ENCODE results near the gene GLP2R. TPM values are rescaled to one million over a fixed set of nuclear protein-coding genes. Genes with fewer than 3 reads are reported as not detected.

GLP2R gene
- total and polyA plus RNA-seq, 2 of the 8 experiments (the other 6 are each of a cell fraction or from before 2014, with no cell fraction given) = not detected

GRCh38 chr17:9937241-9937761 lies 111.6 kb downstream of the GLP2R start:
- H2BK15ac ChIP-seq (ENCODE audit: low read length) = no peak overlapping the region
- FAIRE-seq (no peak), DNase-seq (ENCODE audit: low read depth in 1 of 2, low spot score in 2 of 2) (no peak)
- no peaks in the 10 kb centered on the region for H3K27me3 ChIP-seq (replicated peaks in 1 of 4; ENCODE audit: control insufficient read depth in 3 of 4, extremely low read depth in 1 of 4, insufficient read depth in 3 of 4, low read length in 3 of 4)
- 0 out of 7 replicates have a peak overlapping the region, but pooled peaks of 1 of the 4 experiments have one; percentile 32 for H3K9ac ChIP-seq (replicated peaks in 1 of 4; ENCODE audit: extremely low read depth in 1 of 4, low read depth in 3 of 4, low read length in 3 of 4)
- H2BK20ac ChIP-seq (ENCODE audit: low read length) = no peak overlapping the region
- H4K5ac ChIP-seq (ENCODE audit: insufficient read length, low read depth, low read length) = no peak overlapping the region
- 89% methylated on average over 13 of the region's 13 CpGs; no CpG with 5 or more reads in 1 of the 2 experiments for WGBS, 2 experiments (ENCODE audit: extremely low coverage in 1 of 2, insufficient coverage in 1 of 2, insufficient read length in 1 of 2, insufficient replicate concordance in 2 of 2, low coverage in 1 of 2, low lambda C conversion rate in 2 of 2, missing lambda C conversion rate in 1 of 2)
- CTCF ChIA-PET (ENCODE audit: partially characterized antibody) = interaction anchor here (1.3 to 1.7 kb wide), 3 partner anchors 9 to 48 kb away, joined by 3 to 8 read pairs (median 5); no protein-coding TSS in a partner anchor
- peaks cover 0 to 2% of the 10 kb centered on the region in 2 experiments for H4K20me1 ChIP-seq (replicated peaks in 1 of 2; ENCODE audit: control insufficient read depth in 1 of 2, insufficient read depth in 2 of 2, low read length in 2 of 2)
- no peak overlapping the region for H3K14ac ChIP-seq (ENCODE audit: insufficient read length)
- no peak overlapping the region for H3K23ac ChIP-seq (ENCODE audit: insufficient read length)
- H4K91ac ChIP-seq (replicated peaks; ENCODE audit: insufficient read length, low read length) = no peak overlapping the region
- H3K79me1 ChIP-seq (ENCODE audit: low read depth, low read length) = no peaks in the 10 kb centered on the region
- no peak overlapping the region for H3K4me2 ChIP-seq (ENCODE audit: insufficient read depth in 1 of 2, low read depth in 2 of 2, low read length in 2 of 2)
- H3K56ac ChIP-seq (replicated peaks; ENCODE audit: insufficient read length, low read depth, low read length) = no peak overlapping the region
- no peak overlapping the region for H3K18ac ChIP-seq (ENCODE audit: extremely low read depth, low read length)
- no peak overlapping the region for H2BK120ac ChIP-seq (replicated peaks; ENCODE audit: low read depth, low read length)
- TF ChIP-seq SP4 (IDR thresholded peaks at IDR 0.05; ENCODE audit: low read length) (no peak), CHD1 (IDR thresholded peaks at IDR 0.05; ENCODE audit: low read depth, low read length) (no peak), SAP30 (IDR thresholded peaks at IDR 0.05; ENCODE audit: insufficient read depth, insufficient replicate concordance, low read length) (no peak), TAF1 (IDR thresholded peaks at IDR 0.05; ENCODE audit: low read depth, low read length) (no peak), MAX (IDR thresholded peaks at IDR 0.05) (no peak), GTF2F1 (IDR thresholded peaks at IDR 0.05; ENCODE audit: borderline replicate concordance, low read depth, low read length) (no peak)
- peaks cover 0 to 3% of the 10 kb centered on the region in 2 experiments; a peak in 2 of 4 replicates for H3K9me3 ChIP-seq (ENCODE audit: insufficient read depth in 2 of 2, low read depth in 1 of 2, low read length in 1 of 2)
- no peak overlapping the region for H3K27ac ChIP-seq (ENCODE audit: low read depth, low read length)
- H2AFZ ChIP-seq (ENCODE audit: low read length) = no peak overlapping the region
- H2BK12ac ChIP-seq (ENCODE audit: low read depth, low read length) = no peak overlapping the region
- no peak overlapping the region for H4K8ac ChIP-seq (ENCODE audit: extremely low read depth, insufficient read depth, low read length)
- H2AK5ac ChIP-seq (ENCODE audit: low read depth, low read length) = no peak overlapping the region
- H3K4me1 ChIP-seq (replicated peaks in 1 of 4; ENCODE audit: control insufficient read depth in 3 of 4, insufficient read depth in 4 of 4, low read length in 3 of 4) = no peaks in the 10 kb centered on the region
- H3K79me2 ChIP-seq (ENCODE audit: control insufficient read depth in 1 of 2, insufficient read depth in 2 of 2, low read length in 2 of 2) = no peaks in the 10 kb centered on the region
- POLR2A ChIA-PET (ENCODE audit: partially characterized antibody) = interaction anchor here (0.5 kb wide), 1 partner anchor 151 kb away, joined by 3 read pairs; no protein-coding TSS in a partner anchor
- H3K4me3 ChIP-seq (ENCODE audit: extremely low read depth in 1 of 4, insufficient read depth in 2 of 4, low read depth in 3 of 4, low read length in 4 of 4) = no peak overlapping the region
- H3K36me3 ChIP-seq (ENCODE audit: control insufficient read depth in 2 of 4, insufficient read depth in 4 of 4, low read length in 3 of 4) = no peaks in the 10 kb centered on the region
- H3K23me2 ChIP-seq (ENCODE audit: low read depth, low read length) = no peaks in the 10 kb centered on the region
- no peak overlapping the region for H2BK5ac ChIP-seq (ENCODE audit: low read depth, low read length)
- no peak overlapping the region for H3K4ac ChIP-seq (replicated peaks; ENCODE audit: insufficient read length, low read depth, low read length)

Data from H1 (cell line).